AG04450 (cell line): ENCODE data around the gene GBA2. TPM values are rescaled to one million over a fixed set of nuclear protein-coding genes. Genes with fewer than 3 reads are reported as not detected.

ENCODE experiments used
- CTCF ChIA-PET: fragments of 300-600, 350-600 bp; formaldehyde crosslinking; extraction: SDS; loops from one replicate; lab custom pipeline; 2022; ENCODE audit warnings: antibody characterized with exemption, inconsistent platforms; lab: Charles Lee
- POLR2A ChIA-PET: fragments of 350-600 bp; formaldehyde crosslinking; extraction: SDS; loops from one replicate; lab custom pipeline; 2021; ENCODE audit warnings: antibody characterized with exemption, inconsistent platforms; lab: Yijun Ruan, JAX
- DNase-seq: peaks from one replicate; pipeline ENCODE4 v3.0.0-alpha.2; 2011; ENCODE audit warnings: low read depth, low spot score
- H3K27ac ChIP-seq: one replicate; pipeline ENCODE4 v1.5.1; 2012; ENCODE audit warnings: low read depth, low read length, control low read depth
- H3K27me3 ChIP-seq: one replicate; pipeline ENCODE4 v1.6.0; 2012; ENCODE audit warnings: low read length; ENCODE audit not compliant: control insufficient read depth, insufficient read depth
- H3K4me3 ChIP-seq: 2 replicates; pipeline ENCODE4 v1.5.1; 2011; ENCODE audit warnings: mild to moderate bottlenecking, low read depth, low read length, control low read depth
- H3K9me3 ChIP-seq: 2 replicates; pipeline ENCODE4 v1.5.1; 2012; ENCODE audit warnings: low read length; ENCODE audit not compliant: control insufficient read depth, insufficient read depth
- CTCF ChIP-seq: IDR thresholded peaks from 2 replicates; pipeline ENCODE4 v1.5.1; 2011; ENCODE audit warnings: low read depth, low read length, control low read depth, inconsistent platforms
- polyA plus RNA-seq: library from polyadenylated mRNA; depleted of rRNA; stranded (reverse); fragments of >200 nt; gene quantifications from 2 replicates; pipeline ENCODE4 v1.2.3, GENCODE V29; 2011

GBA2 gene
- polyA plus RNA-seq, 1 experiment: 34.7 TPM

- H3K9me3 ChIP-seq: no peaks in the 10 kb centered on the region
- H3K4me3 ChIP-seq: no peak overlapping the region
- CTCF ChIA-PET: interaction anchor here (0.9 to 3.8 kb wide), 4 partner anchors 13 to 176 kb away, joined by 3 to 19 read pairs (median 4); no protein-coding TSS in a partner anchor
- no peak for DNase-seq
- POLR2A ChIA-PET: no interaction called here
- H3K27me3 ChIP-seq: peaks cover 21% of the 10 kb centered on the region
- no peak overlapping the region for H3K27ac ChIP-seq
- no peak for TF ChIP-seq CTCF
Observed at GRCh38 chr9:35769763-35770162, 20.7 kb upstream of the GBA2 start.

- no peak for DNase-seq
- no peak overlapping the region for H3K27ac ChIP-seq
- peaks cover 28% of the 10 kb centered on the region for H3K27me3 ChIP-seq
- CTCF ChIA-PET: no interaction called here
- TF ChIP-seq CTCF: no peak
- POLR2A ChIA-PET: no interaction called here
- no peak overlapping the region for H3K4me3 ChIP-seq
- H3K9me3 ChIP-seq: no peaks in the 10 kb centered on the region
Observed at GRCh38 chr9:35767458-35767857, 18.4 kb upstream of the GBA2 start.

GRCh38 chr9:35766997-35767396 lies 18.0 kb upstream of the GBA2 start:
- ChIA-PET CTCF (no interaction called here), POLR2A (no interaction called here)
- no peak for TF ChIP-seq CTCF
- H3K9me3 ChIP-seq: no peaks in the 10 kb centered on the region
- DNase-seq: no peak
- no peak overlapping the region for H3K27ac ChIP-seq
- no peak overlapping the region for H3K4me3 ChIP-seq
- H3K27me3 ChIP-seq: peaks cover 30% of the 10 kb centered on the region

- Histone ChIP-seq H3K27ac (no peak overlapping the region), H3K4me3 (no peak overlapping the region), H3K9me3 (no peaks in the 10 kb centered on the region), H3K27me3 (peaks cover 15% of the 10 kb centered on the region)
- DNase-seq: no peak
- TF ChIP-seq CTCF: no peak
- ChIA-PET CTCF (no interaction called here), POLR2A (no interaction called here)
Observed at GRCh38 chr9:35763803-35764202, 14.8 kb upstream of the GBA2 start.

- POLR2A ChIA-PET: no interaction called here
- no peak for TF ChIP-seq CTCF
- CTCF ChIA-PET: no interaction called here
- DNase-seq: no peak
- H3K27ac ChIP-seq: no peak overlapping the region
- H3K4me3 ChIP-seq: no peak overlapping the region
- H3K9me3 ChIP-seq: no peaks in the 10 kb centered on the region
- peaks cover 13% of the 10 kb centered on the region for H3K27me3 ChIP-seq
Observed at GRCh38 chr9:35763181-35763580, 14.2 kb upstream of the GBA2 start.
